Measurements from ENCODE around the gene DNMT3B. TPM values are rescaled to one million over a fixed set of nuclear protein-coding genes. Genes with fewer than 3 reads are reported as not detected.

DNMT3B gene
- polyA plus RNA-seq, 2 donors: 0.46 to 0.96 TPM

DNA sequence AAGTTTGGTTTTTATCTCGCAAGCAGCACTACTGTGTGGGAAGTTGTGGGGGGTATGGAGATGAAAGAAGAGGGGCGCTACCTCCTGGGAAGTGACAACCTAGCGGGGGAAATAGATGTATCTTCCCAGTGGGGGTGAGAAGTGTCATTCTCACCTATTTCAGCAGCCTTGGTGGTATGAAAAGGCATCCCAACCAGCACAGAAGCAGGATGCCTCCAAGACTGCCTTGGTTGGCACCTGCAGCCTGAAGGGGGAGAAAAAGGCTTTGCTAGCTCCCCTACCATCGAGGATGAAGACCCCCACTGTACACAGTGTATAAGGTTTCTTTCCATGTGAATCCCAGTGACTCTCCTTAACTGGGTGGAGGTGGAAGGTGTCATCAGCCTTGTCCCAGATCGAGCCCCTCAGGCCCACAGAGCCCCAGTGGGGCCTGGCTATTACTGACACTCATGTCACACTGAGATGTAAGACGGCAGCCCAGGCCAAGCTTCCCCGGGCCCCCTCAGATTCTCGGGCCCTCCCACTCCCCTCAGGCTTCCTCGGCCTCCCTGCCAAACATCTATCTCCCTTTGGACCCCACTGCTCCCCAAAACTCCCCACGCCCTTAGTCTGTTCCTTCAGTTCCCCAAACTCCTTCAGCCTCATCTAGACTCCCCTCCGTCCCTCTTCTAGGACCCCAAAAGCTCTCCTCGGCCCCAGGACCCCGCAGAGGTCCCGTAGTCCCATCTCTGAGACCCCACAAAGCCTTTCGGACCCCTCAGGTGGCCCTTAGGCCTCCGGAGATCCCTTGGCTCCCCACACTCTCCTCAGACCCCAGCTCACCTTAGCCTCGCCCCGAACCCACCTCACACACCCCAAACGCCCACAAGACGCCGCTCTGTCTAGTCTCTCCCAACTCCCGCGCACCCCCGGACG lies 19.6 kb upstream of the DNMT3B start:
- H3K27me3 ChIP-seq (ENCODE audit: control insufficient read depth in 1 of 2, insufficient read depth in 2 of 2, low read length in 2 of 2): no peaks in the 10 kb centered on the region
- peak overlapping the region; percentile 70 to 84 for H3K4me3 ChIP-seq (ENCODE audit: low read depth in 1 of 2, low read length in 2 of 2)
- H3K27ac ChIP-seq (ENCODE audit: low read depth in 2 of 2, low read length in 1 of 2): peak overlapping the region; percentile 81 to 83
- H3K9me3 ChIP-seq (ENCODE audit: control insufficient read depth in 2 of 2, insufficient read depth in 1 of 2, low read depth in 1 of 2, low read length in 1 of 2): no peaks in the 10 kb centered on the region
- no peaks in the 10 kb centered on the region for H3K36me3 ChIP-seq (ENCODE audit: control insufficient read depth in 2 of 2, insufficient read depth in 2 of 2, low read length in 1 of 2)
- H3K4me1 ChIP-seq (ENCODE audit: control insufficient read depth in 2 of 2, insufficient read depth in 2 of 2, low read length in 1 of 2): peaks cover 0 to 5% of the 10 kb centered on the region in 2 donors
- WGBS, 2 donors: 10 to 13% methylated on average over 25 of the region's 25 CpGs

DNA sequence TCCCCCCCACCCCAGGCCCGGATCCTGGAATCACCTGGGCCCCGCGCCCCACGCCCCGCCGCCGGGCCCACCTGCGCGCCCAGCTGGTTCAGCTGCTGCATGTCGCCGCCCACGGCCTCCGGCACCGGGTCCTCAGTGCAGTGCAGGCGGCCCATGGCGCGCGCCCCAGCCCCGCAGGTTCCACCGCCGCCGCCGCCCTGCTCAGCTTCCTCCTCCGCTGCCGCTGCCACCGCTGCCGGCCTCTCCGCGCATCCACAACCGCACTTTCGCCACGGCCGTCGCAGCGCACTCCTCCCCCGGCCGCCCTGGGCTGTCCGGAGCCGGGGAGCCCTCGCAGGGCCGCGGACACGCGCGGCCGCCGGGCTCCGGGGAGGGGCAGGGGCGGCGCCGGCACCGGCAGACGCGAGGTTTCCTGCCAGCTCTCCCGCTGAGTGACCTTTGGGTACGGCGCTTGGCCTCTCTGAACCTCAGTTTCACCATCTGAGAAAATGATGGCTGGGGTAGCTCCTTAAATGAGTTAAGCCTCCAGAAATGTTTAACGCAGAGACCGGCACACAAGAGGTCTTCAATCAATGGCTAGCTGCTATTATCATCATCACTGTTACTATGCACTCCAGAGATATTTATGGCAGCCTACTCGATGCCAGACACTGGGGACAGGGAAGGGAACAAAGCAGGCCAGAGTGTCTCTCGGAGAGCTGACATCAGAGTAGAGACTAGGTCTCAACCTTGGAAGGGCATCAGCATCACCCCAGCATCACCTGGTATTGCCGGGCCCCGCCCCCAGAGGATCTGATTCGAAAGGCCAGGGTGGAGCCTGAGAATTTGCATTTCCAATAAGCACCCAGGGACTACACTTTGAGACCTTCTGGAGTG lies 18.7 kb upstream of the DNMT3B start, which contains the start of gene COMMD7:
Gene COMMD7, minus strand, starts transcription at position 231 of the 876 bp plus-strand sequence. Its CDS starts 76 bp downstream, at position 155.
- H3K27ac ChIP-seq (ENCODE audit: low read depth in 2 of 2, low read length in 1 of 2): peak within 1 kb of the TSS; percentile 81 to 83
- H3K9me3 ChIP-seq (ENCODE audit: control insufficient read depth in 2 of 2, insufficient read depth in 1 of 2, low read depth in 1 of 2, low read length in 1 of 2): no peaks in the 10 kb centered on the region
- H3K4me3 ChIP-seq (ENCODE audit: low read depth in 1 of 2, low read length in 2 of 2): peak within 1 kb of the TSS; percentile 70 to 84
- 1% methylated on average over 61 to 64 of the region's 64 CpGs for WGBS, 2 donors
- H3K4me1 ChIP-seq (ENCODE audit: control insufficient read depth in 2 of 2, insufficient read depth in 2 of 2, low read length in 1 of 2): peaks cover 0 to 5% of the 10 kb centered on the region in 2 donors
- H3K36me3 ChIP-seq (ENCODE audit: control insufficient read depth in 2 of 2, insufficient read depth in 2 of 2, low read length in 1 of 2): no peaks in the 10 kb centered on the region
- no peaks in the 10 kb centered on the region for H3K27me3 ChIP-seq (ENCODE audit: control insufficient read depth in 1 of 2, insufficient read depth in 2 of 2, low read length in 2 of 2)

DNA sequence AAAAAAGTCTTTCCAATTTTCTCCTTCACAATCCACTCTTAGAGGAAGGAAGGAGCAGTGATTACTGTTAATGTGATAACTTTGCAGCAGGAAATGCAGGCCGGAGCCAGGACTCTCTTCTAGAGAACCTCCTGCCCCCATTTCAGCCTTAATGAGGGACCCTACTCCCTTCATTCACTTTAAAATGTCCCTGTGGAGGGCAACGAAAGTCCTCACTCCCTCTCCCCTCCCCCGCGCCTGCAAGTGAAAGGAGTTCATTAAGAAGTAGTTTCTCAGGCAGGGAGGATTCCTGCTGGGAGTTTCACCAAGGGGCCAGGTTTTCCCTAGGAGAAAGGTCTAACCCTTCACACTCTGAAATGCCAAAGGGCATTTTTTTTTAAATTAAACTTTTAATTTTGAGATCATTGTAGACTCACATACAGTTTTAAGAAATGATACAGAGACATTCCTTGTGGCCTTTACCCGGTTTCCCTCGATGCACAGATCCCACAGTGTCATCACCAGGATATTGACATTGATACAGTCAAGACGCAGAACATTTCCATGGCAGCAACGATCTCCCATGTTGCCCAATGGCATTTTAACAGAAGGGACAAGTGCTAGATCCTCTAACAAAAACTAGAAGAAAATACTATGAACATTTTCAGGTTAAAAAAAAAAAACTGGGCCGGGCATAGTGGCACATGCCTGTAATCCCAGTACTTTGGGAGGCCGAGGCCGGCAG lies 12.1 kb upstream of the DNMT3B start:
- no peak overlapping the region for H3K27ac ChIP-seq (ENCODE audit: low read depth in 2 of 2, low read length in 1 of 2)
- no peaks in the 10 kb centered on the region for H3K27me3 ChIP-seq (ENCODE audit: control insufficient read depth in 1 of 2, insufficient read depth in 2 of 2, low read length in 2 of 2)
- no peak overlapping the region for H3K4me3 ChIP-seq (ENCODE audit: low read depth in 1 of 2, low read length in 2 of 2)
- no peaks in the 10 kb centered on the region for H3K9me3 ChIP-seq (ENCODE audit: control insufficient read depth in 2 of 2, insufficient read depth in 1 of 2, low read depth in 1 of 2, low read length in 1 of 2)
- no peaks in the 10 kb centered on the region for H3K36me3 ChIP-seq (ENCODE audit: control insufficient read depth in 2 of 2, insufficient read depth in 2 of 2, low read length in 1 of 2)
- H3K4me1 ChIP-seq (ENCODE audit: control insufficient read depth in 2 of 2, insufficient read depth in 2 of 2, low read length in 1 of 2): no peaks in the 10 kb centered on the region
- 78 to 82% methylated on average over 11 of the region's 11 CpGs for WGBS, 2 donors

DNA sequence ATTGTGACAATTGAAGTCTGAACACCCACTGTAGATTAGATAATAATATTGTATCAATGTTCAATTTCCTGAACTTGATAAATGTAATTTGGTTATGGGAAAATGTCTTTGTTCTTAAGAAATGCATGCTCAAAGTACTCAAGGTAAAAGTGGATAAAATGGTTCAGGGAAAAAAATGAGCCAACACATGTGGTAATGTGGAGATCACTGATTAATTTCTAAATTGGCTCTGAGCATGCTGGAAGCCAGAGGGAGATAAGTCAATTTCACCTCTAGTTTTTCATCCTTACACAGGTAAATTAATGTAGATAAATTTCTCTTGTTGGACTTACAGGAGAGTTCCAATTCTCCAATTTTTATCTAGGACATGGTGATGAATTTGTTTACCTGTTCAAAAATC lies 10.9 kb upstream of the DNMT3B start:
- Histone ChIP-seq H3K27ac (ENCODE audit: low read depth in 2 of 2, low read length in 1 of 2) (no peak overlapping the region), H3K36me3 (ENCODE audit: control insufficient read depth in 2 of 2, insufficient read depth in 2 of 2, low read length in 1 of 2) (no peaks in the 10 kb centered on the region), H3K4me3 (ENCODE audit: low read depth in 1 of 2, low read length in 2 of 2) (no peak overlapping the region), H3K4me1 (ENCODE audit: control insufficient read depth in 2 of 2, insufficient read depth in 2 of 2, low read length in 1 of 2) (no peaks in the 10 kb centered on the region), H3K27me3 (ENCODE audit: control insufficient read depth in 1 of 2, insufficient read depth in 2 of 2, low read length in 2 of 2) (no peaks in the 10 kb centered on the region), H3K9me3 (ENCODE audit: control insufficient read depth in 2 of 2, insufficient read depth in 1 of 2, low read depth in 1 of 2, low read length in 1 of 2) (no peaks in the 10 kb centered on the region)

DNA sequence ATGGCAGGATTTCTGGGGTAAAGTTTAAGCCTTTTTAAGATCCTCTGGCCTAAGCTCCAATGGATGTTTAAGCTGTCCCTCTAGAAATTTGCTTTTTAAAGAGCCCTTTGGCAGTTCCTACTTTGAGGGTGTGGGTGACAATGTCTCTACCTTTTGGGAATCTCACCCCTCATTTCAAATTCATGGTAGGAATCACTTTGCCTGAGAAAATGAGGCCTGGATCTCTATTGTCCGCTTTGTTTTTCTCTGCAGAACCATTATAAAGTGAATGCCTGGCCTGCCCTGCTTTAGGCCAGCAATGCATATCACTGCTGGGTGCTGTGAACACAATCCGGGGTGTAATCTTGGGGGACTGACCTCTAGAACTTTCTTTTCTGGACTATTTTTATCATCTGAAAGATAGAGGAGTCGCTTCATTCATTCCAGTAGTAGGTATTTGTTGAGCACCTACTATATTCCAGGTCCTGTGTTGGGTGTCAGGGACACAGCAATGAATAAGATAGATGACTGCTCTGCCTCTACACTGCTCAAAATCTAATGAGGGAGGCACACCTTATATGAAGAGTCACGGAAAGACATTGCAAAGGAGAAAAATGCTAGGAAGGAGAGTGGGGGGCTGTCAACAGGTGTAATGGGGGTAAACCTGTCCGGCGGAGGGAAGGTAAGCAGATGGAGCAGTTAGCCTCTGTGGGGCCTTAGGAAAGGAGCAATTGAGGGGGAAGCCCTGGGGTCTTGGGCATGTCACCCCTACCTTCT lies 10.3 kb upstream of the DNMT3B start:
- Histone ChIP-seq H3K36me3 (ENCODE audit: control insufficient read depth in 2 of 2, insufficient read depth in 2 of 2, low read length in 1 of 2) (no peaks in the 10 kb centered on the region), H3K4me1 (ENCODE audit: control insufficient read depth in 2 of 2, insufficient read depth in 2 of 2, low read length in 1 of 2) (no peaks in the 10 kb centered on the region), H3K27ac (ENCODE audit: low read depth in 2 of 2, low read length in 1 of 2) (no peak overlapping the region), H3K9me3 (ENCODE audit: control insufficient read depth in 2 of 2, insufficient read depth in 1 of 2, low read depth in 1 of 2, low read length in 1 of 2) (no peaks in the 10 kb centered on the region), H3K27me3 (ENCODE audit: control insufficient read depth in 1 of 2, insufficient read depth in 2 of 2, low read length in 2 of 2) (no peaks in the 10 kb centered on the region), H3K4me3 (ENCODE audit: low read depth in 1 of 2, low read length in 2 of 2) (no peak overlapping the region)
- 89% methylated on average over 6 of the region's 6 CpGs for WGBS, 2 donors

DNA sequence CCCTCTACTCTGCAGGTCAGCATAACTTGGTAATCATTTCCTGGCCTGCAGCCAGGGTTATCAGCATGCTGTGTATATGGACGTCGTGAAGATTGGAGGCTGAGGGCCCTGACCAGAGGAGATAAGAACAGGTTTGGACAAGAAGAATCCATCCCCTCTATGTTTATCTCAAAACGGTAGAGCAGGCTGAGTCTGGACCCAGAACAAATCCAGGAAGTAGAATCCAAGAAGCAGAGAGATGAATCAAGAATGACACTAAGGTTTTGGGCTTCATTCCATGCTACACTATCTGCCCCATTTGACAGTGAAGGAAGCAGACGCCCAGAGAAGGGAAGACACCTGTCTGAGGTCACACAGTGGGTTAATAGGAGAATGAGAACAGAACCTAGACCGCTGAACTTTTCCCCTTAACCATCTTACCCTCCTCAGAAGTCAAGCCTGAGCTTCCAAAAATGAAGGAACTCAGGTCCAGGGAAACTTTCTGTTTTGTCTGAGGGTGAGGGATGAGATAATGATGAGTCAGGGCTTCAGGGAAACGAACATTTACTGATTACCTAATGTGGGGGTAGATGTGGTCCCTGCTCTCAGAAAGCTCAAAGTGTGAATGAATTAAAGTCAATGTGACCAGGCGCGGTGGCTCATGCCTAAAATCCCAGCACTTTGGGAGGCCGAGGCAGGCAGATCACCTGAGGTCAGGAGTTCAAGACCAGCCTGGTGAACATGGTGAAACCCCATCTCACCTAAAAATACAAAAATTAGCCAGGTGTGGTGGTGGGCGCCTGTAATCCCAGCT lies 9.5 kb upstream of the DNMT3B start:
- Histone ChIP-seq H3K4me1 (ENCODE audit: control insufficient read depth in 2 of 2, insufficient read depth in 2 of 2, low read length in 1 of 2) (no peaks in the 10 kb centered on the region), H3K9me3 (ENCODE audit: control insufficient read depth in 2 of 2, insufficient read depth in 1 of 2, low read depth in 1 of 2, low read length in 1 of 2) (no peaks in the 10 kb centered on the region), H3K27ac (ENCODE audit: low read depth in 2 of 2, low read length in 1 of 2) (no peak overlapping the region), H3K27me3 (ENCODE audit: control insufficient read depth in 1 of 2, insufficient read depth in 2 of 2, low read length in 2 of 2) (no peaks in the 10 kb centered on the region), H3K36me3 (ENCODE audit: control insufficient read depth in 2 of 2, insufficient read depth in 2 of 2, low read length in 1 of 2) (no peaks in the 10 kb centered on the region), H3K4me3 (ENCODE audit: low read depth in 1 of 2, low read length in 2 of 2) (no peak overlapping the region)
- 58 to 61% methylated on average over 10 of the region's 10 CpGs for WGBS, 2 donors

DNA sequence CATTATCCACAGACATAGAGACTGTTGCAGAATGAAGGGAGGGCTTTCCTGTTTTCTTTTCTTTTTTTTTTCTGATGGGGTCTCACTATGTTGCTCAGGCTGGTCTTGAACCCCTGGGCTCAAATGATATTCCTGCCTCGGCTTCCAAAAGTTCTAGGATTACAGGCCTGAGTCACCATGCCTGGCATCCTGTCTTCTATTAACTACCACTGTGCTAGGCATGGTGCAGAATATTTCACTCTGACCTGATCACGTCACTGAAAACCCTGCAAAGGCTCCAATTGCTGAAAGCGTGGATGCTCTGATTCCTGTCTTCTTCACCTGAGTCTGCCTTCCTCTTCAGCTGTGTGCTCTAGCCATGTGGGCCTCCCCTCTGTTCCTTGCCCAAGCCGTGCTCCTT lies 8.5 kb upstream of the DNMT3B start:
- no peaks in the 10 kb centered on the region for H3K4me1 ChIP-seq (ENCODE audit: control insufficient read depth in 2 of 2, insufficient read depth in 2 of 2, low read length in 1 of 2)
- 81 to 84% methylated on average over 4 of the region's 4 CpGs for WGBS, 2 donors
- no peaks in the 10 kb centered on the region for H3K27me3 ChIP-seq (ENCODE audit: control insufficient read depth in 1 of 2, insufficient read depth in 2 of 2, low read length in 2 of 2)
- H3K27ac ChIP-seq (ENCODE audit: low read depth in 2 of 2, low read length in 1 of 2): no peak overlapping the region
- H3K9me3 ChIP-seq (ENCODE audit: control insufficient read depth in 2 of 2, insufficient read depth in 1 of 2, low read depth in 1 of 2, low read length in 1 of 2): no peaks in the 10 kb centered on the region
- no peaks in the 10 kb centered on the region for H3K36me3 ChIP-seq (ENCODE audit: control insufficient read depth in 2 of 2, insufficient read depth in 2 of 2, low read length in 1 of 2)
- H3K4me3 ChIP-seq (ENCODE audit: low read depth in 1 of 2, low read length in 2 of 2): no peak overlapping the region

DNA sequence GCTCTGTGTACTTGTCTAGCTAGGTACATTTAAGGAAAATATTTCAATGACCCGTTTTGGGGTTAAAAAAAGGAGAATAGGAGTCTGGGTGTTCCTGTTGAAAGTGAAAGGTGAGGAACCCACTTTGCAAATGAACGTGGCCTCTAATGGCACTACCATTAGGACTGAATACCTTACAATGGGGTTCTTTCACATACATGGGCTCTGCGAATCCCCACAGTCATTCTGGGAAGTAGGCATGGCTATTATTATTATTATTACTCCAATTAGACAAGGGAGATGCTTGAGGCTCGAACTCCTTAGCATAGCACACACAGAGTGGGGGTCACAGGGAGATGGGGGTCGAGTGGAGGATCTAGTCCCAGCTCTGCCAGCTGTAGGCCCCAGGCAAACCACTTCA lies 6.0 kb upstream of the DNMT3B start:
- Histone ChIP-seq H3K27me3 (ENCODE audit: control insufficient read depth in 1 of 2, insufficient read depth in 2 of 2, low read length in 2 of 2) (no peaks in the 10 kb centered on the region), H3K4me1 (ENCODE audit: control insufficient read depth in 2 of 2, insufficient read depth in 2 of 2, low read length in 1 of 2) (no peaks in the 10 kb centered on the region), H3K9me3 (ENCODE audit: control insufficient read depth in 2 of 2, insufficient read depth in 1 of 2, low read depth in 1 of 2, low read length in 1 of 2) (no peaks in the 10 kb centered on the region), H3K27ac (ENCODE audit: low read depth in 2 of 2, low read length in 1 of 2) (no peak overlapping the region), H3K36me3 (ENCODE audit: control insufficient read depth in 2 of 2, insufficient read depth in 2 of 2, low read length in 1 of 2) (no peaks in the 10 kb centered on the region), H3K4me3 (ENCODE audit: low read depth in 1 of 2, low read length in 2 of 2) (no peak overlapping the region)
- 65 to 66% methylated on average over 5 of the region's 5 CpGs for WGBS, 2 donors

Data from esophagus (tissue), 2 donors.